ENCODE results near the gene VRK2. TPM values are rescaled to one million over a fixed set of nuclear protein-coding genes. Genes with fewer than 3 reads are reported as not detected.
"Not testable (repeated sequence)": the region's sequence is repeated elsewhere in the genome, so short reads cannot be mapped to it uniquely, and the experiment has no call there.

VRK2 gene
- polyA plus RNA-seq, 3 donors = 19.0 to 22.7 (median 19.6) TPM

DNA sequence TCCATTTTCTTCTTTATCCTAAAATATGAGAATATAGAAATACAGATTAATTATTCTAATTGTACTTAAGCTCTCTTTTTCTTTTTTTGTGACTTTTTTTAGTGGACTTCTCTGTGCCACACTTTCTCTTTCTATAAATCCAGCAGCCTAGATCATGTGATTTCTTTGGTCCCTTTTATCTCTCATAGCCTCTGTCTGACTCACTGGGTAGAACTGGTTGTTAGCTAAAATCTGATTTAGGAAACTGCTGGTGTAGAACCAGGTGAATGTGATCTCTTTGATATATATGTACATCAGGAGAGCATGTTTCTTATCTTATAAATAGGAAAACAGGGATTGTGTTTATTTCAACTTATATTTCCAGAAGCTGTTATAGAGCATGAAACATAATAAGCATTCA lies 54.9 kb downstream of the VRK2 start:
- DNase-seq = no peak

DNA sequence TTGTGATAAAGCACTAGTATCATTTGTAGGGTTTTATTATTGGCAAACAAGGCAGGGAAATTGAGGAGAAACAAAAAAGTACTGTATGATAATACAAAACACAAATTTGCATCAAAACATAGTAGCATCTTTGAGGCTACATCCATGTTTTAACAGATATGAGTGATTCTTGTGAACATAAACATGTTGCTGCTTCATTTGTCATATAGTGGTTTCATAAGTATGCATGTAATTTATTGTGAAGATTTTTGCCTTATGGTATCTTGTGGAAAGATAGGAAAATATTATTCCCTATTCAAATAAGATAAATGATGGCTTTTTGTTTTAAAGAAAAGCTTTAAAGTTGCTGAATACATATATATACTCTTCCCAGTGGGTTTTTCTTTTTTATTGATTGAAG lies 60.3 kb downstream of the VRK2 start:
- no peak for DNase-seq

DNA sequence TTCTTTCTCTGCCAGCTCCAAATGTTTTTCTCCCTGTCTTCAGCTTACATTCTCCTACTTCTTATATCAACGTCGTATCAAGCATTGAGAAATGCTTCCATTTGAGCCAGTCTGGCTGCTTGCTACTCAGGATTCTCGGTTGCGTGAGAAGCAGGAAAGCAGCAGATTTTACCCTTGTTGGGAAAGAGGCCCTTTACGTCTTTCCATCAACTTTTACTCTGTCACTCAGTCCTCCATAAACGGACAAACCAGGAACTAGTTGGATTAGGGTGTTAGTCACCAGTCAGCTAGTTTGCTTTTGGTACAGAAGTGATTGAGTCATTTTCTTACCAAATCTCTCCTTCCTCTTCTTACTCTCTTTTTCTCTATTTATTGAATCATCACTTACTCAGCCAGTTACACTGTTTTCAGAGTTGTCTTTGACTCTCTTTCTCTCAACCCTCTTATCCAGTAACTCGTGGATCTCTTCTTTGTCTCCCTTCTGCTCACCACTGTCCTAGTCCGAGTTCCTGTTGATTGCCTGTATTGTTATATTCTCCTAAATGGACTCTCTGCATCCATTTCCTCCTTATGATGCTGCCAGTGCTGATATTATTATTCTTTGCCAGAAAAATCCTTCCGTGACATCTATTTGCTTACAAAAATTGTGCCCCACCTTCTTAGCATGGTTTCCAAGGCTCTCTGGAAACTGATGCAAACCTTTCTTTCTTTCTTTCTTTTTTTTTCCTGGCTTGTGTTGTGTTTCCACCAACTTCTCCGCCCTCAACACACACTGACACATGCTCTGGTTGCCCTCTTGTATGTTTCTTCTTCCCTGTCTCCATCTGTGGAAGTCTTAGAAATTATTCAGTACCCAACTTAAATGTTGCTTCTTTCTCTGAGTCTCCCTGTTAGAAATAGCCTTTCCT lies 61.5 kb downstream of the VRK2 start:
- no peak for DNase-seq

DNA sequence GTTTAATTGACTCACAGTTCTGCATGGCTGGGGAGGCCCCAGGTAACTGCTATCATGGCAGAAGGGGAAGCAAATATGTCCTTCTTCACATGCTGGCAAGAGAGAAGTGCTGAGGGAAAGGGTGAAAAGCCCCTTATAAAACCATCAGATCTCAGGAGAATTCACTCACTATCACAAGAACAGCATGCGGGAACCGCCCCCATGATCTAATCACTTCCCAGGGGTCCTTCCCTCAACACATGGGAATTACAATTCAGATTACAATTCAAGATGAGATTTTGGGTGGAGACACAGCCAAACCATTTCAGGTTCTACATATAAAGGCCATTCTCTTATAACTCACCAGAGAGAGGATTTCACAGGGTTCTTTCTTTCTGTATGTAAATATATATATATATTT lies 62.9 kb downstream of the VRK2 start:
- DNase-seq = no peak

DNA sequence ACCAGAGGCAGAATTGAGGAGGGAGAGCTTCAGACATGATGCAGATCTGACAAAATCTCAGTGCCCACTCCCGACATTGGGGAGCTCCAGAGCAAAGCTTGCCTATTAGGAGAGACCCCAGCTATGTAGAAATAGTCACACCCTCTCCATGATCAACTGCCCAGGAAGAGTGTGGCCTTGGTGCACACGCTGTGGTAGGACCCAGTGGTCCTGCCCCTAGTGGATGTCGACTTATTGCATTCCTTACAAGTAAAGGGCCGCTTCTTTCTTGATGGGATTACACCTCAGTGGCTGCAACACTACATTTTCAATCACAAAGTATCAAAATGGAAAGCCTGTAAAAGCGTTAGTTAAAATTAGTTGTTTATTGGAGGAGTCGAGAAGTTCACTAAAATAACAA lies 64.2 kb downstream of the VRK2 start:
- DNase-seq = no peak

DNA sequence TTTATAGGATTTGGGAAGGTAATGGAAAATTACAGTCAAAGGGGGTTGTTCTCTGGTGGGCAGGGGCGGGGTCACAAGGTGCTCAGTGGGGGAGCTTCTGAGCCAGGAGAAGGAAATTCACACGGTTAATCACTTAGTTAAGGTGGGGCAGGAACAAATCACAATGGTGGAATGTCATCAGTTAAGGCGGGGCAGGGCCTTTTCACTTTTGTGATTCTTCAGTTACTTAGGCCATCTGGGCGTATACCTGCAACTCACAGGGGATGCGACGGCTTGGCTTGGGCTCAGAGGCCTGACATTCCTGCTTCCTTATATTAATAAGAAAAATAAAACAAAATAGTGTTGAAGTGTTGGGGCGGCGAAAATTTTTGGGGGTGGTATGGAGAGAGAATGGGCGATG lies 67.0 kb downstream of the VRK2 start:
- not testable (repeated sequence) for DNase-seq

DNA sequence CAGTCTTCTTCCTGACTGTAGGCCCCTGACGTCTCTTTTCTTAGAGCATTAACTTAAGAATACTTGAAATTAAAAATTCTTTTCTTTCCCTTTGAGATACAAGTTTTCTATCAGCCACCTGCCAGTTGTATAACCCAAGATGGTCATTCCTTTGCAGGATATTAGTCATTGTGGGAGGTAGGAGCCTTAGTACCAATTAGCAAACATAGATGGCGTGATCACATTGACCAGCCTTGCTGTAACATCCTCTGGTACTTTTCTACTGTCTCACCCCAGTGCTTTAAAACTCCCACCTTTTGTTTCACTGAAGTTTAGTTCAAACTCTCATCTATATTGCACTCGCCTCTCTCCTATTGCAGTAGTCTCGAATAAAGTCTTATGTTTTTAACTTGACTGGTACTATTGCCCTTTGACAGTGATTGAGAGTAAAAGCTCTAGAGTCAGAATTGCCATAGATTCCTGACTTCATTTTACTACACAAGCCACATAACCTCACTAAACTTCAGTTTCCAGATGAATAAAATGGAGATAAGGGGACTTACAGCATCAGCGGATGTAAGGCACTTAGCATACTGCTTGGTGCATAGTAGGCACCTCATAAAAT lies 74.1 kb downstream of the VRK2 start:
- no peak for DNase-seq

DNA sequence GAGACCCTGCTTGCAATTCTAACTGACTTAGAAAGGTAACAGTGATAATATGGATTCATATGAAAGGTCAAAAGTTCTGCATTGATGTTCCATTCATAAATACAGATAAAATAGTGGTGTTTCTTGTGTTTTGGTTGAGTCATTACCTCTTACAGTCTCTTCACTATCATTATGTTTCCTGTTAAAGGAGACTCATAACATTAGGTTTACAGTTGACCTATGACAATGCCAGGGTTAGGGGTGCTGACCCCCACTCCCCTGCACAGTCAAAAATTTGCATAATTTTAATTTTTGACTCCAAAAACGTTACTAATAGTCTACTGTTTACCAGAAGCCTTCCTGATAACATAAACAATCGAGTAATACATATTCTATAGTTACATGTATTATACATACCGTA lies 75.4 kb downstream of the VRK2 start:
- DNase-seq = no peak

DNA sequence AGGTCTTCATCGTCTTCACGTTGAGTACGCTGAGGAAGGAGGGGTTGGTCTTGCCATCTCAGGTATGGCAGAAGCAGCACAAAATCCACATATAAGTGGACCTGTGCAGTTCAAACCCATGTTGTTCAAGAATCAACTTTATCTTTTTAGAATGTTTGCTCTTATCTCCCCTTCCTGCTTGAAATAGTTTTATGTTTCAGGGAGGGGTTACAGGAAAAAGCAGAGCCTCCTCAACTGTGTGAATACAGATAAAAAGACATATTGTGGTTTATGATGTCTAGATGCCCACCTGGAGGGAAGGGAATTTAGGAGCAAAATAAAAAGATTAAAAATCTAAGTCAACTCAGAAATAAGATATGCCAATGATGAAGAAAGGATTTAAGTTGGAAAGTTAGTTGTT lies 75.9 kb downstream of the VRK2 start:
- no peak for DNase-seq

DNA sequence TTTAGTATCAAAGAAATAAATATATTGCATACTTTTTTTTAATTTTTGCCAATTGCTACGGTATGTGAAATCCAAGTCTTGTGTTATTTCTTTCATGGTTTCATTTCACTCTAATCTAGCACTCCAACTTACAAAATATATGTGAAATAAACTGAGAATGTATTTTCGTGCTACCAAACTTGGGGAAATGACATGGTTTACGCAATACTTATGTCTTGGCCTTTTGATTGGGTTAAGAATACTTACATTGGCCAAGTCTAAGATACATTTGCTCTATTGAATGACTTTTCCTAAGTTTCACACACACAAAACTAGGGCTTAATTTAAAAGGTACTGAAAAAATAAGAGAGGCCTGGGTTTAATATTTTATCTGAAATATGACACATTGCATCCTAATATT lies 80.5 kb downstream of the VRK2 start:
- DNase-seq = no peak

DNA sequence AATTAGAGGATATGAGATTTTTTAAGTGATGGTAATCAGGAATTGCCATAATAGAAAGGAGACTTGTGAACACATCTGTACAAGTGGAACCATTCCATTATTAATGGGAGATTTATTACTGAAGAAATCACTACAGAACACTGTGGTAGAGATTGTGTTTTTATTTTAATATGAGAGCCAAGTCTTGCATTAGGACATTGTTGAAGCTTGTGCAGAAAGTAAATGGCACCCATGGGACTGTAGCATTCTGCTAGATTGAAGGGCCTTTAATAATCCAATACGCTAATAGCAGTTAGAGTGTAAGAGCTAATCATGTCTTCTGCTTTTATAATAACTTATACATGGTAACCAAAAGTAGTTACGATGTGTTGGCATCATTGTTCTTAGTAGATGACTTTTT lies 83.6 kb downstream of the VRK2 start:
- no peak for DNase-seq

DNA sequence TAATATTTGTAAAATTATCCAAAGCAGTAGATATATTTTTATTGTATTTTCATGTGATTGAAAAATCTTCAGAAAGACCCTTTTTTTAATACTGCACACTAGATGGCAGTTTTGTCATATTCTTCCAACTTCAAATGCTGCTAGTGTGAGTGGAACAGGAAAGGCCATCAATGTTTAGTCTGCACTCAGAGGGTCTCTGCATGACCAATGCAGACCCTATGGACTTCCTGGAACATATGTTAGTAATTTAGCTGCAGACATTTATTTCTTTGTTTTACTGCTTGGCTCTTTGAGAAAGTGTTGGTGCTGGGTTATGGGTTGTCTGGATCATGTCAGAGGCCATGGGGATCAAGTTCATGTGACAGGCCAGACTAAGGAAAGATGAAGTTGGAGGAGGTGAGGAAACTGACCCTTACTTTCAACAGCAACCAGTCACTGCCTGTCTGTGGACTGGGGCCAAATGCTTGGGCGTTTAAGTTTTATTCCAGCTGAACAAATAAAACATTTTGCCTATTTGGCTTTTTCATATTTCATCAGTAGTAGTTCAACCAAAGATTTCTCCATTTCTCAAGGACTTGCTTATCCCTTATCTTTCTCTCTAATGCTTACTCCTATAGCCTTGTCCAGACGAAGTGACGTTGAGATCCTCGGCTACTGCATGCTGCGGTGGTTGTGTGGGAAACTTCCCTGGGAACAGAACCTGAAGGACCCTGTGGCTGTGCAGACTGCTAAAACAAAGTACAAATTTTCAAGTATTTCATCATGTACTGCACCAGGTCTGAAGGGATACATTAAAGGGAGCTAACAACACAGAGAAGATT lies 84.8 kb downstream of the VRK2 start:
- DNase-seq = peak; percentile 67

DNA sequence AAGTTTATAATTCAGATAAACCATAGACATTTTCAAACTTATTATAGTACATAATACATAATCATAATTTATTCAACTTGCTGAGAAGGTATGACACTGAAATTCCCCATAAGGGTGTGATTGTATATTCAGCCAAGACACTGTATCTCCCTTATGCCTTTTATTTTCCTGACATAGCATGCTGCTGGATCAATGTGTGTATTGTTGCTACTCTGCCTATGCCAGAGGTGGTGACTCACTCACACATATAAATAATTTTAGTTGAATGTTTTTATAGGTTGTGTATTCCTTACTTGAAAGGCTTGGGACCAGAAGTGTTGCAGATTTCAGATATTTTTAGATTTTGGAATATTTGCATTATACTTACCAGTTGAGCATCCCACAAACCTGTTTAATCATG lies 86.8 kb downstream of the VRK2 start:
- no peak for DNase-seq

DNA sequence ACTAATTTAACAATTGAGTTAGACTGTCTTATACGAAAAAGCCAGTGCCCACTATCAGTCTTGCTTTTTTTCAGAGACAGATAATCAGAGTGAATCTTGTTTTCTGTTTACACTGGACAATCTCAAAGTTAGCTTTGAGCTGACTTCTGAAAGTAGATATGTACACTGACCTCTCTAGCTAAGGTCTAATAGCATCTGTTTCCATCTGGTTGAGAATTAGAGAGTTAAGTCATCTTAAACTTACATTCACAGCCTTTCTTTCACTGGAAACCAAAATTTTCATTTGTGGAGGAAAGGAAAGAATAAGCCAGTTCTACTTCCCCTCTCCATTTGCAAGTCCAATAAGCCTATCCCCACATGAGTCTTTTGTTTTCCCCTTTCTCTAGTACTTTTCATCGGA lies 89.3 kb downstream of the VRK2 start:
- DNase-seq = no peak

DNA sequence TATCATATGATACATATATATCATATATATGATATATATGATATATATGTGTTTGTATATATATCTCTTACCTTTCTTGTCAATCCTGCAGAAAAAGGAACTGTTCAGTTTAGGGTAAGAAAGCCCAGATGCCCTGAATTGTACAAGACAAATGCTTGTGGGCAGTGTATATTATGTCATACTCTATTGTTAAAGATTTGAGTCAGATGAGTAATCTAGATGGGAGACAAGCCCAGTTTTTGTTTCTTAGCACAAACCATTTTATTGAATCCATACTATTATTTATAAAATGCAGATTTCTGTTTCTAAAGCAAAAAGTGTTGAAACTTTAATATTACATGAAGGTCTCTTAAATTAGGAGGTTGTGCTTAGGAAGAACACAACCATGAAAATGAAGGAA lies 90.6 kb downstream of the VRK2 start:
- DNase-seq = no peak

DNA sequence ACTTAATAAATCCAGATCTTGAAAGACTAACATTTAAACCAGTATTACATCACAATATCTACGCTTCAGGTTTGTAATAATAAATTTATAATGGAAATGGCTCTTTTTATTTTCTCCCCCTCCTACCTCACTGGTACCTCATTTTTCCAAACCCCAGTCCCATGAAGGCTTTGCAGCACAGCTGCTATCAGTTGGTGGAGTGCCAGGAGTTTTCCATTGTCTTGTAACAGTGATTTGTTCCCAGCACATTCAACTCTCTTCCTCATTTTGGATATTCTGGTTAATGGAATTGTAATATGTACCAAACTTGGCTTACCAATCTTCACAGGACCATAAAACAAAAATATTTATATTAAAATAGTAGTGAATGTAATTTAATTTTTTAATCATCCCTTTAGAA lies 91.2 kb downstream of the VRK2 start:
- no peak for DNase-seq

DNA sequence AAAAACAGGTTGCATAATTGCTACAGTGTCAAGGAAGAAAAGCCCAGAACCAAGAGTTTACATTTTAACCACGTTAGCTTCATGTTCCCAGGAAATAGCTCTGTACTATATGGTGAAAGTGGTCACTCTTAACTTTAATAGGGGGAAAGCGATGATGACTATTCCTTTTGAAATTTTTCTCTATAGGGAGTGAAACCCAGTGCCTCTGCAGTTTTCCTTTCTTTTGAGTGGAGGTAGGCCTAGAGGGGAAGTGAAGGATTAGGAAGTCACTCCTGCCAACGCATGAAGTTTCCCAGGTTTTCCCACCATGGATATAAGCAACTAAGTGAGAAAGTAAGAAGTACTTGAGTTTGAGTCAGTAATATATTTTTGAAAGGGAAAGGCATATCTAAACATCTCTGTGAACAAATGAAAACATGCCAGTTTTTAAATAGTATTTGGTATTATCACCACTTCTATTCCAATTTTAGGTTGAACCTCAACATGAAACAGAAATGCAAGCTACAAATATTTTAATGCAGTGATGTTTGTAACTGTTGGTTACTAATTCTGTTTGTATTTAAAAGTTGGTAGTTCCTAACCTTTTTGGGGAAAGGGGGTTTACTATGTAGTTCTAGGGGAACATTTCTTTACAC lies 91.9 kb downstream of the VRK2 start:
- no peak for DNase-seq

DNA sequence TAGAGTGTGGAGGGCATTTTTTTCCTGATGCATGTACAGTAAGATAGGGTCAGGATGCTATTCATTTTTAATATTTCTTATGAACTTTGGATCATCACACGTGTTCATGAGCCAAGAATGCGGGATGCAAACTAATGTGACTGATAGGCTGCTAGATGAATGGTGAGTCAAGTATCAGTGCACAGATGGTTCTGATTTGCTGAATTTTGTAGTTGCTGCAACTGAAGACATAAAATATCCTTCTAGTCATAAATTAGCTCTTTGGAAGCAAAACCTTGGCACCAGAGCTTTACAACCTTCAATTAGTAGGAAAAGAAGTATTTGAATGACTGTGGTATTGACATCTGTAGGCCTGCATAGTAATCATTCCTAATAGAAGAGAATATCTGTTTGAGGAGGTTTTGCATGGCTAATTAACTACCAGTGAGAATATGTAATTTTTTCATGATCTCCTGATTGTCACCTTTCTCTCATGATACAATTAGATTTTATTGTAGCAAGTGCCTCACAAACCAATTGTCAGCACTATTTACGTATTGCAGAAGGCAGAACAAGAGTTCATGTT lies 94.0 kb downstream of the VRK2 start:
- DNase-seq = no peak

DNA sequence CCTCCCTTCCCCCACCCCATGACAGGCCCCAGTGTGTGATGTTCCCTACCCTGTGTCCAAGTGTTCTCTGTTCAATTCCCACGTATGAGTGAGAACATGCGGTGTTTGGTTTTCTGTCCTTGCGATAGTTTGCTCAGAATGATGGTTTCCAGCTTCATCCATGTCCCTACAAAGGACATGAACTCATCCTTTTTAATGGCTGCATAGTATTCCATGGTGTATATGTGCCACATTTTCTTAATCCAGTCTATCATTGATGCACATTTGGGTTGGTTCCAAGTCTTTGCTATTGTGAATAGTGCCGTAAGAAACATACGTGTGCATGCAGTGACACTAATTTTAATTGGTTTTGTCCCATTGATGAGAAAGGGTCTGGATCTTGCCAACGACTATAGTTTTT lies 99.2 kb downstream of the VRK2 start:
- not testable (repeated sequence) for DNase-seq

DNA sequence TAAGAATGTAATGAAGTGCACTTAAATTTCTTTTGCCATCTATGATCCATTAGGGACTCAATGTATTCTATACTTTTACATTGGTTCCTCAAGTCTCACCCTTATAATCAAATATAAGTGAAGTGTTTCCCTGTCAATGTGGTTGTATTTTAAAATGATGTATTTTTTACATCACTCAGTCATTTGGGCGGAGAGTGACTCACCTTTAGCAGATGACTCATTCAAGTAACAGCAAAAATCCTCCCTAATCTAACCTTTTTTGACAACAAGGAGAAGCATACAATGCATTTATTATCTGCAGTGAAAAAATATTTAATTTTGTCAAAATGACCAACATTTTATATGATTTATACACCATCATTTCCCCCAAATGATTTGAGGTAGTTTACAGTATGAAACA lies 100.1 kb downstream of the VRK2 start:
- DNase-seq = no peak

DNA sequence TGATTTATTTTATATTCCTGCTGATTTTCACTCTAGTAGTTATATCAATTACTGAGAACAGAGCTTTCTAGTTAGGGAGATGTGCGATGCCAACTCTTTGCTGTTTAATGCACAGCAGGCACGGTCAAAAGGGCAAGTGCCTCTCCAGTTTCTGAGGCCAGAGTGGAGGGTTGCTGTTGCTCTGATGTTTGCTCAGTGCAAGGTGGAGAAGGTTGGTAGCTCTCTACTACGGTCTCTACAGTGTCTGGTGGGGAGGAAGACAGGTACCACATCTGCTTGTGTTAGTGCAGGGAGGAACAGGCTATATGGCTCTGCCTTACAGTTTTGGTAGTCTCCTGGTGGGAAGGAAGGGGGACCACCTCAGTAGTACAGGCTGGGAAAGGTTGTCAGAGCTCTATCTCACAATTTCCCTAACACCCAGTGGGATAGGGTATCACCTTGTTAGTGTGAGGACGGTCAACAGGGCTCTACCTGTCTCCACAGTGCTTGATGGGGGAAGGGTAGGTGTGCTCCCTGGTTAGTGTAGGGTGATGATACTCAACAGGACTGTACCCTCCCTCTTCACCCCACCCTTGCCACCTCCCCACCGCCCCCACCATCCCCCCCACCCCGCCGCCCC lies 108.7 kb downstream of the VRK2 start:
- no peak for DNase-seq

DNA sequence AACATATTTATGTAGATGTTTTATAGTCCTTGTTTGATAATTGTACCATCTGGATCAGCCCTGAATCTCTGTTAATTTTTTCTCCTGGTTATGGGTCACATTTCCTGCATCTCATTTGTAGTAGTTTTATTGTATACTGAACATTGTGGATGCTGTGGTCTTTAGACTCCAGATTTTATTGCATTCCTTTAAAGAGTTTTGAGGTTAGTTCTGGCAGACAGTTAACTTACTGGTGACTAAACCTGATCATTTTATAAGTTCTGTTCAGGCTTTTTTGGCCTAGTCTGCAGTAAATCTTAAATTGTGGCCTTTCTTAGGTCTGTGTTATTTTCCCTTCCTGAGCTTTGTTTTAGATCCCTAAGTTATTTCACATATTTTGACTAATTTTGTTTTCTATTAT lies 110.2 kb downstream of the VRK2 start:
- no peak for DNase-seq

All from renal pelvis (tissue), 4 donors.